CD4-positive, alpha-beta T cell treated with Interleukin-4 for 4 hours (primary cell): Measurements from ENCODE around the gene MRPS16.
"Not testable (repeated sequence)": the region's sequence is repeated elsewhere in the genome, so short reads cannot be mapped to it uniquely, and the experiment has no call there.

Experiments
- DNase-seq: peaks from one replicate; pipeline ENCODE4 v3.0.0-alpha.2; 2020

Gene MRPS16

DNA sequence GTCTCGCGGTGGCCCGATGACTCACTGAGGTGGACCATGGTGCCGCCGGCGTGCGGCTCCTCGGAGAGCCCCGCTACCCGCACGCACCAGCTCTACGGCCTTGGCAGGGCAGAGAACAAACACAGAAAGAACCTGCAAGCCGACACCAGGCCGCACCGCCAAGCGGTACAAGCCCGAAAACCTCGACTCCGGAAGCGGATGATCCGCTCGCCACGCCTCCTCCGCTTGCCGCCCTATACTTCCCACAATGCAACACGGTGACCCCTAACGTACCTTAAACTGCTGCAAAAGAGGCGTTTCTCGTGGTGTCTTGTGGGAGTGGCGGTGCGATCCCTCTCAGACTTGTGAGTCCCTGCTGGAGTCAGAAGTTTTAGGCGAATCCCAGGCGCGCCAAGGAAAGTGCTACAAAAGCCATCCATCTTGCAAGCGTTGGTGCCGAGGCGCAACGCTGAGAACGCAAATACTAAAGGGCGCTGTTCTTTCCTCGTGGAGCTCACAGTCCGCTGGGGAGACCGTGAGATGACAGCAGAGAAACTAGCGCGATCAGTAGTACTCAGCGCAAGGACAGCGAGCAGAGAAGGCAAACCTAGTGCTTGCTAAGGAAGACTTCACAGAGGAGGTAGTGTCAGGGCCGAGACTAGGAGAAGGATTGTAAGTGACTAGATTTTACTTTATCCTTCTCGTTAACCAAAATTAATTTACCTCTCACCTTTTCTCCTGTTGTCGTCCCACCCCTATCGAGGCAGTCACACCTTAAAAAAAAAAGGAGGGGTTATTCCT is at the start of gene MRPS16:
MRPS16 (minus strand) TSS at position 200 of the 780 bp plus-strand sequence; CDS start at position 38, 162 bp downstream.
- DNase-seq: peak; percentile 93

DNA sequence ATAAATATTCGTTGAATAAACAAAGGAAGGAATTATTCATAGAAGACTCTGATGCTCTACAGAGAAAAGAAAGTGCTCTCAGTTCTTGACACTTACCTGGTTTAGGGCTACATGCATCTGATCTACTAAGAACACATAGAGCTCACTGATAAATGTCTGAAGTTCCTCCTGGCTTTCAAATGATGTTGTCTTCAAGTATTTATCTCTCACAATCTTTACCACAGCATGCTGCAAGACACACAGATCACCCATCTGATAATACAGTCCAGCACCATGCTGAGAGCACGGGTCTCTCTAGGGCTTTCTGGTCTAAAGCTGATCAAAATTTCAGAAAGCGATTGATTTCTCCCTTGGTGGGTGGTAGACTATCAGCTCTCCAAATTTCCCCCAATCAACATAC is 44.5 kb upstream of the MRPS16 start:
- DNase-seq: peak; percentile 1

DNA sequence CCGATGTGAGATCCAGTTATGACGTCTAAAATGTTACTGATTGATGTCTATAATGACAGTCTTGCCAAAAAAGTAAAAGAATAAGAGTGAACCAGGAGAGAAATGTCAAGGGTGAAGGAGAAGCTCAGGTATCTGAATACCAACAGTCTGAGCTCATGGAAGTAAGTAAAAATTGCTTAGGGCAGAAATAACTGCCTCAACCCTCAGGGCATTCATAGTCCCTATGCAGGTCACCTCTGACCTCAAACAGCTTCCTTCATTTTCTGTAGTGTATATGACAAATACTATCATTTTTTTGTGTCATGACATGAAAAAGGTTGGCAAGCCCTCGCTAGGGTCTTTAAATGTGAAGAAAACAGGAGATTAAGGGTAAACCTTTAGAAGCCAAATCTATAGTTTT is 41.0 kb upstream of the MRPS16 start:
- DNase-seq: no peak

DNA sequence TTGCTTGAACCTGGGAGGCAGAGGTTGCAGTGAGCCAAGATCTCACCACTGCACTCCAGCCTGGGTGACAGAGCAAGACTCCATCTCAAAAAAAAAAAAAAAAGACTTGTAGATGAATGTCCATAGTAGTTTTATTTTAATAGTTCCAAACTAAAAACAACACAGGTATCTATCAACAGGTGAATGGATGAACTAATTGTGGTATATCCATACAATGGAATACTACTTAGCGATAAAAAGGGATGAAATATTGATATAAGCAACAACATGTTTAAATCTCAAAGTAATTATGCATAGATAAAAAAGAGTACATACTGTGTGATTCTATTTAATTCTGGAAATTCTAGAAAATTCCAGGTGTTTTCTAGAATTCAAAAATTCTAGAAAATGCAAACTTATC is 37.5 kb upstream of the MRPS16 start:
- DNase-seq: no peak

DNA sequence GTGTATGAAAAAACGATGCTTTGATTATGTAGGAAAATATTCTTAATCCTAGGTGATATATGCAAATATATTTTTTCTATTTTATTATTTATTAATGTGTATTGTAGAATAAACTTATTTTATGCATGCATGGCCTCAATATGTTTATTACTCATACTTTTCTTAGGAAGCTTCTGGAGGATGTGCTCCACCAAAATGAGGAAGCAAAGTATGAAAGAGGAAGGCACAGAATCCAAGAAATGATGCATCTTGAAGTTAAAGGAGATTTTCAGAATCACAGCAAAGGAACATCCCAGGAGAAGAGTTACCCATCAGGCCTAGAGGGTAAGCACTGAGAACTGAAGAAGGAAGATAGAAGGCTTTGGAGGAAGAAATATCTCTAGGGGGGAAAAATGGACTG is 35.0 kb upstream of the MRPS16 start:
- no peak for DNase-seq

DNA sequence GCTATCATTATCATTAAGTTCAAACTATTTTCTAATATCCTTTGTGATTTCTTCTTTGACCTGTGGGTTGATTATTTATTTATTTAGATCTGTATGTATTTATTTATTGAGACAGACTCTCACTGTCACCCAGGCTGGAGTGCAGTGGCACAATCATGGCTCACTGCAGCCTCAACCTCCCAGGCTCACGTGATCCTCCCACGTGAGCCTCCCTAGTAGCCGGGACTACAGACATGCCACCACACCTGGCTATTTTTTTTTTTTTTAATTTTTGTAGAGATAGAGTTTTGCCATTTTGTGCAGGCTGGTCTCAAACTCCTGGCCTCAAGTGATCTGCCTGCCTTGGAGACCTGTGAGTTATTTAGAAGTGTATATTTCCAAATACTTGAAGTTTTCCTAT is 28.7 kb upstream of the MRPS16 start:
- DNase-seq: no peak

DNA sequence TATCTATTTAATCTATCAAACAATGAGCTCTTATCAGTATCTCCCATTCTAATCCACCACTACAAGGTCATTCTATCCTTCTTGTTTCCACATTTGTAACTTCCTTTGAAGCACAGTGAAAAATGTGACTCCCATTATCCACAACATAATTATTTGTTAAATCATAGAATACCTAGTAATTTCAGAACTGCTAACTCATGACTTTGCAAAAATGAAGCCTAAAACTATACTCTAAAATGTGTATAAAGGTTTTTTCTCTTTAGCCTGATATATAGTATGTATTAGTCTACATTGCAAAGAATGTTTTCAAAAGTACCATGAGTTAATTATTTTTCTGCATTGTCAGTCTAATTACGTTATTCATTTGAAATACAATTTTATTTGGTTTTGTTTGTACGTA is 12.0 kb upstream of the MRPS16 start:
- DNase-seq: no peak

DNA sequence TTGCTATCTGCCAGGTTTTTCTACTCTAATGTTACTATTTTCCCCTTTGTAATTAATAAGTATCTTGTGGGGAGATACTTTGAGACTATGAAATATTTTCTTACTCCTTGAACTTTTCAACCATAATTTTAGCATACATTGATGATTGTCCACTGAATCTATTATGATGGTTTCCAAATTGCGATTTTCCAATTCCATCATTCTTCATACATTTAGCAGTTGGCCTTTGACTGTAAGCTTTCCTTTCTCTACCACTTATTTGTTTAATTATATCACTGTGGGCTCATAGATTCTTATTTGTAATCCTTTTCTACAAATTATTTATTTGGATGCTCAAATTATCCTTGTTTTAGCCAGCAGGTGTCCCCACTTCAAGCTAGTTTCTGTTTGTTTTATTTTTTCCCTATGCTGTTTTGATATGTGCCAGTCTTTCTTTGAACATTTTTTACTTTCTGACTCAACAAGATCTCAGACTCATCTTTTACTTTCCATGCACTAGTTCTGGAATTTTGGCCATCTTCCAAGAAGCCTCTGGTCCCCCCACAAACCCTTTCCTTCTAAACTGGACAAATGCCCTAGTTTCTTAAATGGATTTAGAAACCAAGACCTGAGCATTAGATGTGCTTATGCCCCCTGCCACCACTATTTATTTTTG is 11.4 kb upstream of the MRPS16 start:
- peak; percentile 29 for DNase-seq

DNA sequence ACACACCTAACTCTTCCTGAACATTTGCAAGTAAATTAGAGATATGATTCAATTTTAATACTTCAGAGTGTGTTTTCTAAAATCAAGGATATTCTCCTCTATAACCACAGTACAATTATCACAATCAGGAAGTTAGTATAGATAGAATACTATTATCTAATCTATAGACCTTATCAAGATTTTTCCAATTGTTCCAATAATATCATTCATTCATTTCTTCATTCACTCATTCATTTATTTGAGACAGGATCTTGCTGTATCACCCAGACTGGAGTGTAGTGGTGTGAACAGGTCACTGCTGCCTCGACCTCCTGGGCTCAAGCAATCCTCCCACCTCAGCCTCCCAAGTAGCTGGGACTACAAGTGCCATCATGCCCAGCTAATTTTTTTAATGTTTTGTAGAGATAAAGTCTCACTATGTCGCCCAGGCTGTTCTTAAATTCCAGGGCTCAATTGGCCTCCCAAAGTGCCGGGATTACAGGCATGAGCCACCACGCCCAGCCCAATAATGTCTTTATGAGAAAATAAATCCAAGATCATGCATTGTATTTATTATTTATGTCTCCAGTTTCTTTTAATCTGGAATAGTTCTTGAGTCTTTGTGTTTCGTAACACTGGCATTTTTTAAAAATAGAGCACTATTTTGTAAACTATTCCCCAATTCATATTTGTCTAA is 10.6 kb upstream of the MRPS16 start:
- DNase-seq: no peak

DNA sequence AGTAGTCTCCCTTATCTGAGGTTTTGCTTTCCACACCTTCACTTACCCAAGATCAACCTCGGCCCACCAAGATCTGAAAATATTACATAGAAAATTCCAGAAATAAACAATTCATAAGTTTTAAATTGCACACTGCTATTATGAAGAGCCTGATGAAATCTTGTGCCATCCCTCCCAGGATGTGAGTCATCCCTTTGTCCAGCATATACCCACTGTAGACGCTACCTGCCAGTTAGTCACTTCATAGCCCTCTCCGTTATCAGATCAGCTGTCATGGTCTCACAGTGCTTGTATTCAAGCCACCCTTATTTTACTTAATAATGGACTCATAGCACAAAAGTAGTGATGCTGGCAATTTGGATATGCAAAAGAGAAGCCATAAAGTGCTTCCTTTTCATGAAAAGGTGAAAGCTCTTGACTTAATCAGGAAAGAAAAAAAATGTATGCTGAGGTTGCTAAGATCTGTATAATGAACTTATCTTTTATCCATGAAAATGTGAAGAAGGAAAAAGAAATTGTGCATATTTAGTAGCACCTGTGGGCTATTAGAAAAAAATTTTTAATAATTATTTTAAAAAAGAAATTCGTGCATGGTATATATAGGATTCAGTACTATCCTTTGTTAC is 9.8 kb upstream of the MRPS16 start:
- no peak for DNase-seq

DNA sequence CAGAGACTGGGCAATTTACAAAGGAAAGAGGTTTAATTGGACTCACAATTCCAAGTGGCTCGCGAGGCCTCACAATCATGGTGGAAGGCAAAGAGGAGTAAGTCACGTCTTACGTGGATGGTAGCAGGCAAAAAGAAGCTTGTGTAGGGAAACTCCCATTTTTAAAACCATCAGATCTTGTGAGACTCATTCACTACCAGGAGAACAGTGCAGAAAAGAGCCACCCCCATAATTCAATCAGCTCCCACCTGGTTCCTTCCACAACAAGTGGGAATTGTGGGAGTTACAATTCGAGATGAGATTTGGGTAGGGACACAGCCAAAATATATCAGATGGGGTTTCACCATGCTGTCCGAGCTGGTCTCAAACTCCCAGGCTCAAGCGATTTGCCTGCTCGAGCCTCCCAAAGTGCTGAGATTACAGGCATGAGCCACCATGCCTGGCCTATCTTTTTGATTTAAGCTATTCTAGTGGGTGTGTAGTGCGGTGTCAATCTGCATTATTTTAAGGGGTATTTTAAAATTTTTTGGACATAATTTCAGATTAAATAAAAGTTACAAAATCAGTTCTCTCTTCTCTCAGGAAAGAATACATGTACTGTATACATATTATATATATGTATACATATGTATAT is 9.0 kb upstream of the MRPS16 start:
- no peak for DNase-seq

DNA sequence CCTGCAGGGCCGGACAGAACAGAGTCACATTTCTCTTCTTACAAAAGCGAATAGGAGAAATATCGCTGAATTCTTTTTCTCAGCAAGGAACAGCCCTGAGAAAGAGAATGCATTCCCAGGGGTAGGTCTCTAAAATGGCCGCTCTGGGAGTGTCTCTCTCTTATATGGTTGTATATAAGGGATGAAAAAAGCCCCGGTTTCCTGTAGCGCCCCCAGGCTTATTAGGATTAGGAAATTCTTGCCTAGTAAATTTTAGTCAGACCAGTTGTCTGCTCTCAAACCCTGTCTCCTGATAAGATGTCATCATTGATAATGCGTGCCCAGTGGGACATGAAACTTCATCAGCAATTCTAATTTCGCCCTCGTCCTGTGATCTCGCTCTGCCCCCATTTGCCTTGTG is 6.2 kb upstream of the MRPS16 start:
- DNase-seq: not testable (repeated sequence)

DNA sequence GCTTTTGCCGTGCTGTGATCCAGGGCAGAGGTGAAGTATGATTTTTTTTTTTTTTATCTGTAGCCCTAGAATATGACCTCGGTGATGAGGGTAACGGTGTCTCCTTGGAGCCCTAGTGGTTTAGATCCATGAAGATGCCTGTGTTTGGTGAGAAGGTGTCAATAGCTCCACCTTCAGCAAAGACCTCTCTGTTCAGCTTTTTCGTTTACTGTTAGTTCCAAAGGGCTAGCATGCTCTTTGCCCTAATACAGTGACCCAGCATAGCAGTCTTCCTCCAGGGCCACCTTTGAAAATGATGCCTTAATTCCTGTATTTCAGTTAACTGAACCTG is 746 bp upstream of the MRPS16 start:
- DNase-seq: no peak

DNA sequence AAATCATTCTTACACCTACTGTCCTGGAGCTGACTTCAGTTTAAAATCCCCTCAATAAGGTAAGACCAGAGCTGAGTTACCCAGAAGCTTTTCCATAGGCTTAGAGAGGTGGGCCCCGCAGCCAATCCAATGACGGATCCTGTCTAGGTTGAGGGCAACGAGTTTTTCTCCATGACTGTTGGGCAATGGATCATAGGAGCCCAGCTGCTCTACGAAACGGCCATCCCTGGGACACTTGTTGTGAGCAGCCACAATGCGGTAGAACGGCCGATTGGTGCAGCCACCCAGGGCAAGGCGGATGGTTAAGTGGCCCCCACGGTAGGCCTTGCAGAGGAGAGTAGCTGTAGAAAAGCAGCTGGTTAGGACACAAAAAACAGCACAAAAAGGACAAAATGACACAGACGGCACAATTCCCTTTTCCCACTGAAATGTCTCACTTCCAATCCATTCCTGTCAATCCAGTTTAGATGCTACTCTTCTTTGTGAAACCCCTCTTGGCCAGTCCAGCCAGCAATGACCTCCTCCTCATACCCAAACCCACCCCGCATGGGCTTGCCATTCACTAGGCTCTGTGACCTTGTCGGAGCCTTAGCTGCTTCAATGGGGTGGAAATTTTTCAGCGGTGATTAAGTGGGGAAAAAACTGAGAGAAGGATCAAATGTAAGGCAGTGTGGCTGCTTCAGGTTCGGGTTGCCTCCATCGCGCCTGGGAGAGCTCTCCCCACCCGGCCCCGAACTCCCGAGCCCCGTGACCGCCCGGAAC is 580 bp downstream of the MRPS16 start:
- DNase-seq: no peak

DNA sequence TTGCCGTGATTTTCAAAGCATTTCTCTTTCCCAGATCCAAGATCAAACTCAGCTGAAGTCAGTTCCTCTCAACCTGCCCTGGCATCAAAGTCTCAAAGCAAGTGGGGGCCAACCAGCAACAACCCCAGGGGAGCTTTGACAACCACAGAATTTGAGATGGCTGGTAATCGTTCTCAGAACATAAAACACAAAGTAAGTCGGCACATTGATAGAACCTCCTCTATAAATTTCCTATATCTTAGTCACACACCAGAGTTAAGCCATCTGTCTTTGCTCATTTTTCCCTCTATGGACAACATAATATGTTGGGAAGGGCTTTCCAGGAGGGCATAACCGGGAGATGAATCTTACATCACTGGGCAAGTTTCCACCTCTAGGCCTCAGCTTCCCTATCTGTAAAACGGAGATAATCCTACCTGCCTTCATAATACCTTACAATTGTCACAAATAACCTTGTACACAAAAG is 4.2 kb downstream of the MRPS16 start:
- DNase-seq: no peak

DNA sequence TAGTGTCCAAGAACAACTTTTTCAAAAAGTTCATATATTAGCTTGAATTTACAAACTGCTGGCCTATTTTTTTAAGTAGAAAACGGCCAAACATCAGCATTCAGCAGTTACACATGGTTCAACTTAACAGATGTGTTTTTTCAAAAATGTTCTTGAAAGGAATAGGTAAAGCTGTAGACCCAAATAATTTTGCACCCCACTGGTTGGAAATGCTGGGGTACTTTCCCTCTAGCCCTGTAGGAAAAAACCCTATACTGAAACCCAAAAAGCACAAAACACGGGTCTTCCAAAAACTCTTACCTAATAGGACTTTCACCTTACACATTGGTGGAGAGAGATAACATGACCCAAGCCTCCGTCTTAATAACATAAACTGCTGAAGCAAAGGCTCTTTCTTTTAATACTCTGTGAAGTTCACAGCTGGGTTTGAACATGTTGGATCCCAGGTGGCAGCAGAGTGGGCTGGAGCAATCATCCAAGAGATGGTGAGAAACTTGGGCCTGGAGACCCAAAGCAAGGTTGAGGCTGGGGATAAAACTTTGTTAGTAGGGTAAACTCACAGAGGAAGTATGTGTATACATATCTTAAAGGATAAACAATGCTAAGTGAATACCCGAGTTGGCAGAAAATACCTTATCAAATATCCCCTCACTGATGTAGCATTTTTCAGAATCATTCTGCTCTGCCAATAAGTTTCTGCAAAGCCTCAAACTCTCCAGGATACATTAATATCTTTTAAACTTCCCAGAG is 4.8 kb downstream of the MRPS16 start:
- DNase-seq: no peak

DNA sequence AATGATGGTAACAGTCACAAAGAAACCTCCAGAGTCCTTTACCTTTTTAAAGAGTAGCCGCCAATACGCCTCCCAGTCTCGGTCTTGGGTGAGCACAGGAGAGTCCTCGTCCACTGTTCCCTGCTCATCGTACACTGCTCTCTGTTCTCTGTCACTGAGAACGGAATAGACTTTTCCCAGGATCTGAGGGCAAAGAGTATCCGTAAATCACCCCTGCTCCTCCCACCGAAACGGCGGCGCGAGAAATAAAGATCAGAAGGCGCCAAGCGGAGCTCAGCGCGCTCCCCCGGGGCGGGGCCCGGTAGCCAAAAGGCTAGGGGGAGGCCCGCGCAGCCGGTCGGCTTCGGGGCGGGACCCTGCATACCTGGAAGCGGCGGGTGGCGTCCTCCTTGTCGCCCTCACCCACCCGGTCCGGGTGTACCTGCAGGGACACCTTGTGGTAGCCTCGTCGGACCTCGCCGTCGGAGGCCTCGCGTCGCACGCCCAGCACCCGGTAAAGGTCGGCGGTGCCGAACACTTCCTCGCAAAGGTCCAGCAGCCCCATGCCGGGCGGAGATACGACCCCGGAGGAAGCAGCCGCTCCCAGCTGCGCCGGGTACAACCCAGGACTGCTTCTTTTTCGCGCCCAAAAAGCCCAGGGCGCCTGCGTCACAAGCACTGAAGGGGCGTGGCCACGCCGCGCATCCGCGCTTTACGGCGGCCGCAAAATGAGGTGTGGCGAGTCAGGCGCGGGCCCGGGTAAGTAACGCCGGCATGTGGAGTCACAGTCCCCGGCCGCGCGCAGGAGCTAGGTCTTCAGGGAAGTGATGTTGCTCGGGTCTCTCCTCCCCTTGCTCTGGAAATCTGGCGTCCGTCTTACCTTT is 5.6 kb downstream of the MRPS16 start, which contains the start of gene DNAJC9:
DNAJC9 (minus strand) TSS at position 610 of the 863 bp plus-strand sequence; CDS start at position 544, 66 bp downstream.
- DNase-seq: peak; percentile 97

DNA sequence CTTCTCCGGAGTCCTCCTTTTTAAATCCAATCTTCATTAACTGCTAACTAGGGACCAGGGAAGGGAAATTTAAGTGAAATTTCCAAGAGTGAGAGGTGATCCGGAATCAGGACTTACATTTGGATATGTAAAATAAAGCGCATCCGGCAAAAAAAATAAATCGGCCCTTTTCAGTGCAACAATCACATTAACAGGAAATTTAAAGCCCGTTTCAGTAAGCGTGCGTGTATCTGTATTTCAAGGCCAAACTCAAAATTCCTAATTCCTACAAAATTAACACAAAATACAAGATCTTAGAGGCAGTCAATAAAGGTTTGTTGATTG is 6.2 kb downstream of the MRPS16 start:
- DNase-seq: no peak

DNA sequence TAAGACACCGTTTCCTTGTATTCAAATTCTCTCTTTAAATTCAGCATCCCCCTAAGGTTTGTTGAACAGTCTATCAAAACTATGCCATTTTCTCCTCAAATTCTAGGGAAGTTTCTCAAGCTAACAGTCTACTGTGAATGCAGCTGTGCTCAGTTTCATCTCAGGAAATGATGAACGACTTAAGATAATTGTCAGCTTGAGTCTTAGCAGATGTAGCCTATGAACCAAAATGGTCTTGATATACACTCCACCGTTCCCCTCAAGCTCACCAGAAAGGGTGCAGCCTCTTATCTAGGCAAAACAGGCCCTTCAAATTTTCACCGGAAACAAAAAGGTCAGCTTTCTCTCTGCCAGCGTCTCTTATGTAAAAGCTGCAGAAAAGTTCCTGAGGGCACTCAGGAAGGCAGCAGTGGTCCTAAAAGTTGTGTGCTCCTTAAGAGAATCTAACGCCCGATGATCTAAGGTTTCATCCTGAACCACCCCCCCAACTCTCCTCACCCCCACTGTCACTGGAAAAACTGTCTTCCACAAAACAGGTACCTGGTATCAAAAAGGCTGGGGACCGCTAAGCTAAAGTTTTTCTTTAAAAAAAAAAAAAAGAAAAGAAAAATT is 7.5 kb downstream of the MRPS16 start:
- peak; percentile 6 for DNase-seq

DNA sequence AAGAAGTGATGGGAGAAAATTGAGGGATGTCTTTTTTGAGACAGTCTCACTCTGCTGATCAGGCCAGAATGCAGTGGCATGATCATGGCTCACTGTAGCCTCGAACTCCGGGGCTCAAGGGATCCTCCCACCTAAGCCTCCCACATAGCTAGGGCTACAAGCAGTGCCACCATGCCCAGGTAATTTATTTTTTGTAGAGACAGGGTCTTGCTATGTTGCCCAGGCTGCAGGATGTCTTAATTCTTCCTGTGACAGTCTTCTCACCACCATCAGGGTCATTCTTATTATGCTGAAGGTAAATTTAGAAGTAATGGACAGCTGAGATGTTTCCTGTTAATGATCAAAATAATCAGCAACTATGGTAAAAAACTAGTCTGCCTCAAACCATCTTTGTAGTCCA is 12.5 kb downstream of the MRPS16 start:
- DNase-seq: no peak
